ENCODE measurements around the gene SERPINB13.
"Not testable (repeated sequence)": the region's sequence is repeated elsewhere in the genome, so short reads cannot be mapped to it uniquely, and the experiment has no call there.

The SERPINB13 gene

GRCh38 chr18:63590373-63590772 is 3.2 kb downstream of the SERPINB13 start:
- DNase-seq (ENCODE audit: low read depth in 2 of 2): no peak

GRCh38 chr18:63590966-63591695 is 4.0 kb downstream of the SERPINB13 start:
- no peak for DNase-seq (ENCODE audit: low read depth in 2 of 2)

GRCh38 chr18:63591725-63592124 is 4.6 kb downstream of the SERPINB13 start:
- DNase-seq (ENCODE audit: low read depth in 2 of 2): no peak

- DNase-seq (ENCODE audit: low read depth in 2 of 2): no peak
These were observed 5.3 kb downstream of the SERPINB13 start for GRCh38 chr18:63592471-63592870.

GRCh38 chr18:63596964-63597363 is 9.8 kb downstream of the SERPINB13 start:
- no peak for DNase-seq (ENCODE audit: low read depth in 2 of 2)

- no peak for DNase-seq (ENCODE audit: low read depth in 2 of 2)
These were observed 16.2 kb downstream of the SERPINB13 start for GRCh38 chr18:63603355-63603754.

- no peak for DNase-seq (ENCODE audit: low read depth in 2 of 2)
These were observed 16.6 kb downstream of the SERPINB13 start for GRCh38 chr18:63603772-63604171.

GRCh38 chr18:63604791-63605567 is 17.8 kb downstream of the SERPINB13 start:
- no peak for DNase-seq (ENCODE audit: low read depth in 2 of 2)

GRCh38 chr18:63606526-63606925 is 19.4 kb downstream of the SERPINB13 start:
- no peak for DNase-seq (ENCODE audit: low read depth in 2 of 2)

GRCh38 chr18:63613420-63613819 is 26.3 kb downstream of the SERPINB13 start:
- DNase-seq (ENCODE audit: low read depth in 2 of 2): no peak

GRCh38 chr18:63617049-63617914 is 30.1 kb downstream of the SERPINB13 start:
- DNase-seq (ENCODE audit: low read depth in 2 of 2): no peak

GRCh38 chr18:63617915-63618234 is 30.7 kb downstream of the SERPINB13 start:
- no peak for DNase-seq (ENCODE audit: low read depth in 2 of 2)

GRCh38 chr18:63619661-63620060 is 32.5 kb downstream of the SERPINB13 start:
- DNase-seq (ENCODE audit: low read depth in 2 of 2): no peak

GRCh38 chr18:63624863-63625262 is 37.7 kb downstream of the SERPINB13 start:
- no peak for DNase-seq (ENCODE audit: low read depth in 2 of 2)

GRCh38 chr18:63626431-63626830 is 39.3 kb downstream of the SERPINB13 start:
- DNase-seq (ENCODE audit: low read depth in 2 of 2): no peak

- DNase-seq (ENCODE audit: low read depth in 2 of 2): no peak
These were observed 40.7 kb downstream of the SERPINB13 start for GRCh38 chr18:63627819-63628218.

- DNase-seq (ENCODE audit: low read depth in 2 of 2): no peak
These were observed 50.6 kb downstream of the SERPINB13 start for GRCh38 chr18:63637703-63638102.

GRCh38 chr18:63641157-63641680 is 54.1 kb downstream of the SERPINB13 start:
- not testable (repeated sequence) for DNase-seq (ENCODE audit: low read depth in 2 of 2)

- not testable (repeated sequence) for DNase-seq (ENCODE audit: low read depth in 2 of 2)
These were observed 55.7 kb downstream of the SERPINB13 start for GRCh38 chr18:63642668-63643356.

- not testable (repeated sequence) for DNase-seq (ENCODE audit: low read depth in 2 of 2)
These were observed 57.0 kb downstream of the SERPINB13 start, which contains the start of gene SERPINB4 for GRCh38 chr18:63644142-63644541. Gene SERPINB4, minus strand, starts transcription at chr18:63644256. Its CDS starts 679 bp downstream, at chr18:63643577.

GRCh38 chr18:63644694-63645093 is 57.6 kb downstream of the SERPINB13 start:
- not testable (repeated sequence) for DNase-seq (ENCODE audit: low read depth in 2 of 2)
